T47D (cell line): ENCODE results near the gene OSCP1.
A peak's percentile ranks its signal among the peaks of the same experiment; 100 is the strongest.
"Not testable (repeated sequence)": the region's sequence is repeated elsewhere in the genome, so short reads cannot be mapped to it uniquely, and the experiment has no call there.

Source experiments
- DNase-seq, 2 experiments: peaks; one replicate each; pipeline versions ENCODE4 v3.0.0 to v3.0.0-alpha.2; 2011 to 2012; ENCODE audit warnings: low read depth in 1 of 2, low spot score in 1 of 2
- JUND ChIP-seq: IDR thresholded peaks from 2 replicates; pipeline ENCODE4 v1.6.1; 2012; ENCODE audit warnings: low read depth
- in situ Hi-C: cut with HindIII; loops from 2 replicates; pipeline ENCODE4 v1.10.0; 2016; ENCODE audit warnings: low sequenced_read_pairs, low pct_unique_long_range_greater_than_20kb

The OSCP1 gene

DNA sequence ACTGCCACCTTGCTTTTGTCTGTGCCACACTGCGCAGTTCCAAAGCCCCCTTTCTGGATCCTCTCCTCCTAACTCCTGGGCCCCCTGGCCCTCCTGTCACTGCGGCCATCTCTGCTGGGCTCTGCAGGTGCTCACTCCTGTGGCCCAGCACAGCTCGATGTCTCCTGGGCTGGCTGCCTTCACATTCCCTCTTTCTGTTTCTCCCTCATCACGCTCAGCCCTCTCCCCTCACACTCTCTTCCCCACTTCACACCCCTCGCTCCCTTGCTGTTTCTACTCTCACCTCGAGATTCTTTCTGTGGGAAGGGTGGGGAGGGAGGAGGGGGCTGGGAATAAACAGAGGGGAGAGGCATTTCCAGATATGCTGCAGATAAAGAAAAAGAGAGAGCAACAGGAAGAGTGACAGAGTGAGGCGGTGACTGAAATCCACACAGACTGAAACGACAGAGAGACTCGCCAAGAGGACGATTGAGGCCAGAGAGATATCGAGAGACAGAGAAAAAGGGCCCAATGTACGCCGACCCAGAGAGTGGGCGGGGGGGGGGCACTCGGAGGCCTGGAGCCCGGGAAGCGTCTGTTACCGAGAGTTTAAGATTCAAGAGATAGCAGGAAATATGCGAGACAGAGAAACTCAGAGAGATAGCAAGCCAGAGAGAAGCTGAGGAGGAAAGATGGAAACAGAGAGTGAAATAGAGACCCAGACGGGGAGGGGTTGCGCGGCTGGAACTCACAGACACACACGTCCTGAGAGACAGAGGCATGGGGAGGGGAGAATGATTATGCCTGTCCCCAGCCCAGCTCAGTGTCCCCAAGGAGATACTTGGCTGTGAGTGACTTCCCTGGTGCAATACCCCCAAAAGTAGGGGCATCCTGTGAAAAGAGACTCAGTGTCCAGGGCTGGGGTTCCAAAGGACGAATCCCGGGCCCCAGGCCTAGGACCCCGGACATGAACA lies 31.8 kb upstream of the OSCP1 start:
- TF ChIP-seq JUND: no peak
- in situ Hi-C loops: no loop called here

DNA sequence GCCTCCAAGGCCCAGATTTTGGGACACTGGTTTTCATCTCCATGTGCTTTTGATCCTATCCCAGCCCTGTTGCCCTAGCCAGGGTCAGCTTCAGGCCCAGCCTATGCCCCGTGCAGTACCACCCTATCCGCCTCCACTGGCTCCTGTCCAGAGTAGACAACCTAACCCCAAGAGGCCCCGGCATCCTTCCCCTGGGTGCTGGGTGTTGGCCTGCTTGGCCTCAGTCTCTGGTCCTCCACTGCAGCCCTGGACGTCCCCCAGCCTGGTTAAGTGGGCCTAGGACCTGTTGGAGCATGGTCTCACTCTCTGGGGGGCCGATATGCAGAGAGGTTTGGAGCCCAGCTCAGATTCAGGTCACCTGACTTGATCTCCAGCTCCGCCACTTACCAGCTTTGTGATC lies 30.8 kb upstream of the OSCP1 start:
- in situ Hi-C loops: no loop called here
- TF ChIP-seq JUND: no peak
- no peak for DNase-seq

More for the DNA sequence above, 31.8 kb upstream of the OSCP1 start:
- no peak for DNase-seq

DNA sequence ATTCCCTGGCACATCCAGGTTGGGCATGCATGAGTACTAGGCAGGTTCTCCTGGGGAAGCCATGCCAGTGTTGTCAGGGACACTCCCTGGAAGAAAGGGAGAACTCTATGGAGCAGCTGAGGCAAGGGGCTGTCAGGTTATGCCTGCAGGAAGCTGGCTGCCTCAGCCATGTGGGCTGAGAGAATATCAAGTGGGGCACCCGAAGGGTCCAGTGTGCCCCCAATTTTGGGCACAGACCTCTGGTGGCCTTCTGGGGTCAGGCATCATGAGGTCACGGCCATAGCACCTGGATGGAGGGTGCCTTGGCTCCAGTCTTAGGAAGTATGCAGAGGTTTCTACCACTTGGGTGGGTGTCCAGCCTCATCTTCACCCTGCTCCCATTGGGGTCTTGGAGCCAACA lies 29.9 kb upstream of the OSCP1 start:
- no peak for TF ChIP-seq JUND
- no peak for DNase-seq
- in situ Hi-C loops: no loop called here

DNA sequence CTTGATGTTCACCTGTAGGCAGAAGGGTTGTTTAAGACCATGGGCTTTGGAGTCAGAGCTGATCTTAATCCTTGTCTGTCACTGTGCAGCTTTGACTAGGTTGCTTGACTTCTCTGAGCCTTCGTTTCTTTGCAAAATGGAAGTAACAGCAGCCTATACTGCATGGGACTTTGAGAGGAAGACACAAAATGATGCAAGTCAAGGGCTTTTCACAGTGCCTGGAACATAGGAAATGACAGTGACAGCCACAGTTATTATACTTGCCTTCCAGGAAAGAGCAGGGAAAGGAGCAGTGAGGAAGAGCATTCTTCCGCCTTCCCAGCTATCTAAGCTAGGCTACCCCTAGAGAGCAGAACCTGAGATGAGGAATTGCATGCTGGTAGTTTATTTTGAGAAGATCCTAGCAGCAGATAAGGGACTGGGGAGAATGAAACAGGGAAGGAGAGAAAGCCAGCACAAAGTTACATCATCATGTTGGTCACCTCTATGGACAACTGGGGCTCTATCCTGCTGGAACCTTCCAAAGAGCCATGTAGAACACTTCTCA lies 29.3 kb upstream of the OSCP1 start:
- TF ChIP-seq JUND: no peak
- in situ Hi-C loops: no loop called here
- DNase-seq: peak in 1 of 2 experiments; percentile 25

DNA sequence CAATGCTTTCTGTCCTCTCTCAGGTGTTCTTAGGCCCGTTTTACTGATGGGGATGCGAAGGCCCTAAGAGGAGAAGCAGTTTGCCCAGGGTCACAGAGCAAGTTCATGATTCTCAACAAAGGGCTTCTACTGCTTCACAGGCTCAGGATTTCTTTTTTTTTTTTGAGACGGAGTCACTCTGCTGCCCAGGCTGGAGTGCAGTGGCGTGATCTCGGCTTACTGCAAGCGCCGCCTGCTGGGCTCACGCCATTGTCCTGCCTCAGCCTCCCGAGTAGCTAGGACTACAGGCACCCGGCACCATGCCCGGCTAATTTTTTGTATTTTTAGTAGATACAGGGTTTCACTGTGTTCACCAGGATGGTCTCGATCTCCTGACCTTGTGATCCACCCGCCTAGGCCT lies 27.4 kb upstream of the OSCP1 start:
- DNase-seq, in situ Hi-C loops: not testable (repeated sequence)

DNA sequence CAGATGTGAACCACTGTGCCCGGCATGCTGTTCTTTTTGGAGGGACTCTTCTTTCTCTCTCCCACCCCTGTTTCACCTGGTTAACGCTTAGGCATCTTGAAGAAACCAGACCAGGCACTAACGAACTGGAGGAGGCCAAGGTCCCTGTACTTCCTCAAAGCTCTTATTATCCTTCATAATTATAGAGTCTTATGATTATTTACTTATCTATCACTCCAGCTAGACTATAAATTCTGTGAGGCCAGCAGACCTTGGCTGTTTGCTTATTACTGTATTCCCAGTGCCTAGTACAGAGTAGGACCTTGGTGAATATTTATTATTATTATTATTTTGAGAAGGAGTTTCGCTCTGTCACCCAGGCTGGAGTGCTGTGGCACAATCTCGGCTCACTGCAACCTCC lies 26.7 kb upstream of the OSCP1 start:
- DNase-seq: no peak
- no peak for TF ChIP-seq JUND
- in situ Hi-C loops: no loop called here

DNA sequence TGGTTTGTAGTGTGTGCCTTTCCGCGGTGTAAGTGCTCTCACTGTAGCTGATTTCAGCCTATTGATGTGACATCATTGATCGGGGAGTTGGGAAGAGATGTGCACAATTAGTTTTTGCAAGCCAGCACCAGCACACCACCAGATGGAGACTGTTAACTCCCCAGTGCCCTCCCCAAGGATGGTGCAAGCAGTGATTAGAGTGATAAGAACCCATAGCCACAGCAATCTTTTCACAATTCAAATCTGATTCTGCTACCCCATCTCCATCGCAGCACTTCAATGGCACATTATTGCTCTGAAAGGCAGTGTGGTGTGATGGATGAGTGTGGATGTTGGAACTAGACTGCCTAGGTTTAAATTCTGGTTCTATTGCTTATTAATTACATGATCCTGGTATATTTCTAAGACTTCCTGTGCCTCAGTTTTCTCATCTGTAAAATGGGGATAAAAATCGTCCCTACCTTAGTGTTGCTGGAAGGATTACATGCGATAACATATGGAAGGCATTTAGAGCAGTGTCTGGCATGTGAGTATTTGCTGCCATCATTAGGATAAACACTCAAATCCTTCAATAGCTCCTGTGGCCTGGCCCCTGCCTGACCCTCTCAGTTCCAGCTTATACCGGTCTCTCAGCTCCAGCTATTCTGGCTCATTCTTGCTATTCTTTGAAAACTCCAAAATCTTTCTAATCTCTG lies 25.8 kb upstream of the OSCP1 start:
- TF ChIP-seq JUND: no peak
- no peak for DNase-seq
- in situ Hi-C loops: no loop called here

DNA sequence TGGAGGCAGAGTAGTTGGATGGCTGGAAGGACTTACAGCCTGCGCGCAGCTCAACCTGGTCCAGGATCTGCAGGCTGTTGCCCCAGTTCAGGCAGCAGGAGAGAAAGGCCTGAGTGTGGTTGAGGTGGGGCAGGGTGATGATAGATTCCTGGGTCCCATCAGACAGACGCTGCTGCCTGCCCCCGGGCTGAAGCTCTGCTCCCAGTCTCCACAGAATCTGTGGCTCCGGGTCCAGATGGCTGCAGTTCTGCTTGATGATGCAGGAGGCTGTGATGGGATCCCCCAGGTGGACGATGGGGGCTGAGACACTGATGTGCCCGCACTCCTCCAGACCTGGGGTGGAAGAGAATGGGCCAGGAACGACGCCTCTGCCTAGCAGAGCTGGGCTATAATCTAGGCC lies 25.1 kb upstream of the OSCP1 start:
- no peak for TF ChIP-seq JUND
- in situ Hi-C loops: no loop called here
- no peak for DNase-seq

DNA sequence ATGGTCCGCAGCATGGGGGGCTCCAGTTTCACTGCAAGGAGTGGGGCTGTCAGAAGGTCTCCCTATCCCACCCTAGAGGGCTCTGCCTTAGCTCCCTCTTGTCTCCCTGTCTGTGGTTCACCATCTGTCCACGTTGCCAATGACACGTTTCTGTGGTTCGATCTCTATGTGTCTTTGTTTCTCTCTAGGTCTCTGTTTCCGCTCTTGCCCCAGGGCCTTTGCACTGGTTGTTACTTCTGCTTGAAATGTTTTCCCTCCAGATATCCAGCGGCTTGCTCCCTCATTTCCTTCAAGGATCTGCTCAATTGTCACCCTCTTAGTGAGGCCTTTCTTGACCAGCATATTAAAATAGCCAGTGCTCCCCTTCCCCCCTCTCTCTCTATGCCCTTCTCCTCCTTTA lies 22.4 kb upstream of the OSCP1 start:
- in situ Hi-C loops: no loop called here
- no peak for DNase-seq
- no peak for TF ChIP-seq JUND

DNA sequence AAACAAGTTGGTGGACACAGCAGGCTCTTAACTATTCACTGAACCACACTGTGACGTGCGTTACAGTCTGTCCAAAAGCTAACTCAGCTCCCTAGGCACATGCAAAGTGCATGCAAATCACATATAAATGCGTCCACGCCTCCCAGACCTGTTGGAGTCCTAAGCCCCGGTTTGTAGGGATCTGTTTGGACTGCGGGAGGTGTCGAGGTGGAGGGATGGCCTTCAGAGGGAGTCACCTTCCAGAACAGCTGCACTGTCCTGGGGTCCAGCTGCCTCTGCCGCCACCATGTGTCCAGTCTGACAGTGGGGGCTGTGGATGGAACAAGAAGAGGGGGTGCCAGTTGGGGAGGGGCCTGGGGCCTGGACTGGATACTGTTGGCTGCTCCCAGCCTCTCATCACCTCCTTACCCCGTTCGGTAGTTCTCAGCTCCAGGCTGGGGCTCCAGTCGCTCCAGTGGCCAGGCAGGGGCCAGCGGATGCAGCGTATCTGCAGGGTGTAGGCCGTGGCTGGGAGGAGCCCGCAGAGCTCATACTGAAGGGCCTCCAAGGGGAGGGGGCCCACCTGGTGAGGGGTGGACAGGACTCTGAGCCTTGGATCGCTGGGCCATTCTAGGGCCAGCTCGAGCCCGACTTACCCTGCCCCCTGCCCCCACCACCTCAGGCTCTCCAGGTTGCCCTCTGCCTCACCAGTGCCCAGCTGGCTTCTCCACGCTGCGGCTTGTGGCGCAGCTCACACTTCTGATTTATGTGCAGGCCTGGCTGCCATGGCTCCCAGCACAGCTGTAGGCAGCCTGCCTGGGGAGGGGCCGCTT lies 21.8 kb upstream of the OSCP1 start:
- no peak for DNase-seq
- in situ Hi-C loops: no loop called here
- TF ChIP-seq JUND: no peak

DNA sequence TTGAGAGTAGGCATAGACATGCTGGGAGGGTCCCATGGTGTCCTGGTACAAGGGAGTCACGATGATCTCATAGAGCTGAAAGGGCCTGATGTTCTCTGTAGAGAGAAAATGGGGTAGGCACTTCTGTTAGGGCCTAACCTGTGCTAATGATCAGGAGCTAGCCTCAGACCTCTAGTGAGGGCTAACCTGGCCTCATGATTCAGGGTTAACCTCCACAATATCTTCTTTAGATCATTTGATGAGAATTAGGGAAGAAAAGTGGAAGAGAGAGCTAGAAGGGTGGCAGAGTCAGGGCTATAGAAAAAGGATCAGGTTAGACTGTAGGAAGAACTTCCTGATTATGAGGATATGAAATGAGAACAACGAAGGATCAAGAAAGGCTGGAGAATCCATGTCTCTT lies 18.9 kb upstream of the OSCP1 start:
- no peak for DNase-seq
- in situ Hi-C loops: no loop called here
- TF ChIP-seq JUND: no peak

DNA sequence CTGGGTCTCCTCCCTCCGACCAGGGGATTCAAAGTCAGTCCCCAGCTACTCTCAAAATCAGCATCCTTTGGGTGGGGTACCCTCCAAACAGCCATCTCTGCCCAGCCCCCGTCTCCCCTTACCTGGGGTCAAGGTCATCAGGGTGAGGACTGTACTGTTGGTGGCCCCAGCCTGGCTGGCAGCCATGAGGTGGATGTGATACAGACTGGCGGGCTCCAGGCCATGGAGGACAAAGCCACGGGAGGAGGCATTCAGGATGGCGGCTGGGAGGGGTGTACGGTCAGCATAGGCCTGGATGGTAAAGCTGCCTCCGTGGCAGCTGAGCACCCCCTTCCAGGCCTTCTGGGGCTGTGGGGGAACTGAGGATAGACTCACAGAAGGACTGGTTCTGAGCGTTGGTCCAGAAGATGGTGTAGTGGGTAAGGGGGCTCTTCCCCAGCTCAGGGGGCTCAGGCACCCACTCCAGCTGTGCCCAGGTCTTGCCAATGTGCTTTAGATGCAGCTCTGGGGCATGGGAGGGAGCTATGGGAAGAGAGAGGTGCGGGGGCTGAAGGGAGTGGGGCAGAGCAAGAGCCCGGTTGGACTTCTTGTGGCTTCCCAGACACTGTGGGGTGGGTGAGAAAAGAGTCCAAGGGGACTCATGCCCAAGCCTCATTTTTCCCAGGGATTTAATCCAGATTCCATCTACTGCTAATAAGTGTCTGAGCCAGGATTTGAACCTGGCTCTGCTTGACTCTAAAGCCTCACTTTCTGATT lies 17.6 kb upstream of the OSCP1 start:
- no peak for TF ChIP-seq JUND
- DNase-seq: no peak
- in situ Hi-C loops: no loop called here
